Gastrocnemius medialis (tissue), 4 donors: ENCODE results near the gene NIPAL1. TPM values are rescaled to one million over a fixed set of nuclear protein-coding genes. Genes with fewer than 3 reads are reported as not detected.

ENCODE experiments used
- ATAC-seq, 2 donors: fragments of 150-250 bp; one replicate each; pipeline ENCODE4 v1.9.1; 2016
- DNase-seq, 2 donors: peaks; one replicate each; pipeline ENCODE4 v3.0.0-alpha.2; 2019
- H3K27ac ChIP-seq, 4 donors: fragments of 200-600 bp; sonication (generic); 1 replicate in 1 of 4; 2 replicates in 3 of 4; pipeline ENCODE4 v1.5.1; 2016 to 2018; ENCODE audit warnings: mild to moderate bottlenecking in 2 of 4, moderate library complexity in 1 of 4
- H3K27me3 ChIP-seq, 3 donors: fragments of 200-600 bp; sonication (generic) in 2 of 3; 1 replicate in 1 of 3; 2 replicates in 2 of 3; pipeline versions ENCODE4 v1.5.1 to v1.6.0; 2016 to 2019; ENCODE audit warnings: mild to moderate bottlenecking in 1 of 3, moderate library complexity in 1 of 3
- H3K36me3 ChIP-seq, 2 donors: fragments of 200-600 bp; sonication (generic) in 1 of 2; one replicate each; pipeline ENCODE4 v1.5.1; 2017 to 2018
- H3K4me1 ChIP-seq, 2 donors: fragments of 200-600 bp; sonication (generic) in 1 of 2; one replicate each; pipeline ENCODE4 v1.5.1; 2016 to 2017; ENCODE audit warnings: mild to moderate bottlenecking in 2 of 2
- H3K4me3 ChIP-seq, 4 donors: fragments of 200-600 bp; sonication (generic) in 3 of 4; 1 replicate in 1 of 4; 2 replicates in 3 of 4; pipeline ENCODE4 v1.5.1; 2016 to 2019; ENCODE audit warnings: mild to moderate bottlenecking in 2 of 4
- H3K9me3 ChIP-seq, 3 donors: fragments of 200-600 bp; sonication (generic) in 2 of 3; 1 replicate in 1 of 3; 2 replicates in 2 of 3; pipeline ENCODE4 v1.5.1; 2016 to 2019
- CTCF ChIP-seq, 5 experiments: fragments of 450-650 bp in 3 of 5; fragments of 200-600 bp in 2 of 5; sonication (generic) in 2 of 5; IDR thresholded peaks in 4 of 5; conservative IDR thresholded peaks in 1 of 5; 1 replicate in 4 of 5; 2 replicates in 1 of 5; pipeline ENCODE4 v1.5.1; 2016 to 2019; ENCODE audit warnings: antibody characterized with exemption in 5 of 5, mild to moderate bottlenecking in 3 of 5, moderate library complexity in 3 of 5
- POLR2A ChIP-seq, 2 donors: fragments of 450-650 bp; IDR thresholded peaks; one replicate each; pipeline ENCODE4 v1.6.1; 2017; ENCODE audit warnings: antibody characterized with exemption in 2 of 2, mild to moderate bottlenecking in 2 of 2, moderate library complexity in 2 of 2
- in situ Hi-C, 4 donors: fragments of 200-750 bp; cut with MboI; loops; one replicate each; pipeline versions ENCODE4 v1.15.0 to v1.8.0; 2017; ENCODE audit warnings: low sequenced_read_pairs in 4 of 4
- intact Hi-C: fragments of 100-400 bp; cut with DNase I; formaldehyde crosslinking; loops from one replicate; pipeline ENCODE4 v1.15.1; 2023; ENCODE audit warnings: low total_unique reads
- total RNA-seq, 4 donors: library from RNA; depleted of rRNA; stranded (reverse); fragments of >200 nt; gene quantifications; one replicate each; pipeline versions ENCODE4 v1.1.0 to v1.2.3, GENCODE V29; 2016

NIPAL1 gene
- total RNA-seq, 4 donors from 2014 or later = 0.07 to 0.51 (median 0.15) TPM; not detected in 1

GRCh38 chr4:48069026-48069425 is 52.5 kb downstream of the NIPAL1 start:
- ATAC-seq (no peak), DNase-seq (no peak)
- no peak overlapping the region for H3K27ac ChIP-seq
- intact Hi-C loops = no loop called here
- no peaks in the 10 kb centered on the region for H3K9me3 ChIP-seq
- H3K4me3 ChIP-seq = no peak overlapping the region
- no peaks in the 10 kb centered on the region for H3K4me1 ChIP-seq
- in situ Hi-C loops = no loop called here
- no peak for TF ChIP-seq POLR2A (IDR thresholded peaks at IDR 0.05)
- no peak for TF ChIP-seq CTCF (IDR thresholded peaks at IDR 0.05 in 4 of 5, conservative IDR thresholded peaks at IDR 0.05 in 1 of 5)
- no peaks in the 10 kb centered on the region for H3K36me3 ChIP-seq
- H3K27me3 ChIP-seq = no peaks in the 10 kb centered on the region

GRCh38 chr4:48071191-48071590 is 54.6 kb downstream of the NIPAL1 start:
- no peaks in the 10 kb centered on the region for H3K9me3 ChIP-seq
- no peak overlapping the region for H3K27ac ChIP-seq
- in situ Hi-C loops (no loop called here), intact Hi-C loops (no loop called here)
- H3K4me1 ChIP-seq = no peaks in the 10 kb centered on the region
- H3K36me3 ChIP-seq = no peaks in the 10 kb centered on the region
- ATAC-seq (no peak), DNase-seq (no peak)
- no peak overlapping the region for H3K4me3 ChIP-seq
- no peaks in the 10 kb centered on the region for H3K27me3 ChIP-seq
- no peak for TF ChIP-seq CTCF (IDR thresholded peaks at IDR 0.05 in 4 of 5, conservative IDR thresholded peaks at IDR 0.05 in 1 of 5)
- no peak for TF ChIP-seq POLR2A (IDR thresholded peaks at IDR 0.05)

DNA sequence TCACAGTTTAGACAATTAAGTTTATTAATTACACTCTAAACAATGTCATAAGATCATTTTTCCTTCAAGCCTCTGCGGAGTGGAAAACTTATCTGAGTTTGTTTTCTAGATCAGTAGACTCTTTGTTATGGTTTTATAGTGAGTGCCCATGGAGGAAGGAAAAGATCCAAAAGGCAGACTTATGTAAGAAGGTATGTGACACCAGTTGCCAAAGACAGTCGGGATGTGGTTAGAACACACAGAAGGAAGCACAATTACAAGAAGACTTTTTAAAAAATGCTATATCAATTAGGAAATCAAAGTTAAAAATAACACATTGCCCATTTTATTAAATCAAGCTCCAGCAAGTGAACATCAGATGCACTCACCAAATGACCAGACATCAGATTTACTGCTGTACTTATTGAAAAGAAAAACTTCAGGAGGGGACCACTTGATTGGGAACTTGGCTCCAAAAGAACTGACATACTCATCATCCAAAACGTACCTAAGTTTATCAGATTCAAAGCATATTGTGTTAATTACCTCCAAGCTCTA is 57.1 kb downstream of the NIPAL1 start:
- DNase-seq = no peak
- no peaks in the 10 kb centered on the region for H3K9me3 ChIP-seq
- no peaks in the 10 kb centered on the region for H3K36me3 ChIP-seq
- no peak for ATAC-seq
- H3K4me1 ChIP-seq = no peaks in the 10 kb centered on the region
- in situ Hi-C loops (no loop called here), intact Hi-C loops (no loop called here)
- no peak overlapping the region for H3K27ac ChIP-seq
- H3K4me3 ChIP-seq = no peak overlapping the region
- no peaks in the 10 kb centered on the region for H3K27me3 ChIP-seq
- TF ChIP-seq POLR2A (IDR thresholded peaks at IDR 0.05) (no peak), CTCF (IDR thresholded peaks at IDR 0.05 in 4 of 5, conservative IDR thresholded peaks at IDR 0.05 in 1 of 5) (no peak)

DNA sequence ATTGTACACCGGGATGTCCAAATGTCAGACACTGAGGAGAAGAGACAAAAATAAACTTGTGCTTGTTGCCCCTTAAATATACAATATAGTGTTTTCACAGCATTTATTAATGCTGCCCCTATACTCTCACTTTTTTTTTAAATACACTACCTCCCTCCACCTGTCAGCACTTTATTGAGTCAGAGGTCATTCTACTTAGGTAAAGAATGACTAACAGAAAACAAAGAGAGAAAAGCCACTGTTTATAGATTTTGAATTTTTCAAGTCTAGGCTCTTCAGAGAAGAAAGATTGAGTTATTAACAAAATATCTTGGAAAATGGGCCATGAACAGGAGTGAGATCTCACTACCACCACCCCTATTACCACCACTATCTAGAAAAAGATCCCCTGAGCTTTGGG is 58.1 kb downstream of the NIPAL1 start:
- H3K9me3 ChIP-seq = no peaks in the 10 kb centered on the region
- H3K4me1 ChIP-seq = no peaks in the 10 kb centered on the region
- DNase-seq = no peak
- H3K36me3 ChIP-seq = no peaks in the 10 kb centered on the region
- no peak overlapping the region for H3K4me3 ChIP-seq
- no peak for ATAC-seq
- in situ Hi-C loops (no loop called here), intact Hi-C loops (no loop called here)
- TF ChIP-seq CTCF (IDR thresholded peaks at IDR 0.05 in 4 of 5, conservative IDR thresholded peaks at IDR 0.05 in 1 of 5) (no peak), POLR2A (IDR thresholded peaks at IDR 0.05) (no peak)
- H3K27ac ChIP-seq = no peak overlapping the region
- H3K27me3 ChIP-seq = no peaks in the 10 kb centered on the region

- no peaks in the 10 kb centered on the region for H3K4me1 ChIP-seq
- ATAC-seq (no peak), DNase-seq (no peak)
- in situ Hi-C loops (no loop called here), intact Hi-C loops (no loop called here)
- no peak overlapping the region for H3K27ac ChIP-seq
- no peaks in the 10 kb centered on the region for H3K27me3 ChIP-seq
- no peaks in the 10 kb centered on the region for H3K9me3 ChIP-seq
- no peak overlapping the region for H3K4me3 ChIP-seq
- H3K36me3 ChIP-seq = no peaks in the 10 kb centered on the region
- TF ChIP-seq POLR2A (IDR thresholded peaks at IDR 0.05) (no peak), CTCF (IDR thresholded peaks at IDR 0.05 in 4 of 5, conservative IDR thresholded peaks at IDR 0.05 in 1 of 5) (no peak)
Observed at GRCh38 chr4:48078425-48078824, 61.9 kb downstream of the NIPAL1 start.
